DMS114 treated with DMSO at 0.1 percent for 48 hours (cell line): ENCODE results near the gene THBS3.
"Not testable (repeated sequence)": the region's sequence is repeated elsewhere in the genome, so short reads cannot be mapped to it uniquely, and the experiment has no call there.

Experiments used
- DNase-seq: peaks from one replicate; lab custom pipeline; 2025; ENCODE audit not compliant: unreplicated experiment; lab: John Stamatoyannopoulos, UW

THBS3 gene

GRCh38 chr1:155160128-155160527 lies 47.6 kb downstream of the THBS3 start:
- no peak for DNase-seq

- no peak for DNase-seq
Observed at GRCh38 chr1:155158991-155159390, 48.7 kb downstream of the THBS3 start.

- DNase-seq = not testable (repeated sequence)
Observed at GRCh38 chr1:155155996-155156643, 51.6 kb downstream of the THBS3 start.
